Mucosa of descending colon (tissue), 3 donors: ENCODE results near the gene AKIP1. TPM values are rescaled to one million over a fixed set of nuclear protein-coding genes. Genes with fewer than 3 reads are reported as not detected.
A peak's percentile ranks its signal among the peaks of the same experiment; 100 is the strongest.

Experiments
- ATAC-seq: fragments of 200-7000 bp; cut with Tn5 transposase; one replicate; pipeline ENCODE4 v1.9.1; 2020; ENCODE audit warnings: mild to moderate bottlenecking, moderate library complexity
- DNase-seq, 3 donors: peaks; one replicate each; pipeline ENCODE4 v3.0.0-alpha.2; 2020
- H3K36me3 ChIP-seq: fragments of 200-600 bp; one replicate; pipeline ENCODE4 v1.8.0; 2021; ENCODE audit warnings: low read depth, mild to moderate bottlenecking
- H3K4me1 ChIP-seq: fragments of 200-600 bp; one replicate; pipeline ENCODE4 v1.8.0; 2021; ENCODE audit warnings: low read depth, mild to moderate bottlenecking
- H3K4me3 ChIP-seq: fragments of 200-600 bp; one replicate; pipeline ENCODE4 v1.8.0; 2021; ENCODE audit warnings: mild to moderate bottlenecking
- H3K9me3 ChIP-seq: fragments of 200-600 bp; one replicate; pipeline ENCODE4 v1.8.0; 2021; ENCODE audit warnings: mild to moderate bottlenecking
- CTCF ChIP-seq: fragments of 200-600 bp; IDR thresholded peaks from one replicate; pipeline ENCODE4 v1.8.0; 2022; ENCODE audit warnings: antibody characterized with exemption, mild to moderate bottlenecking
- intact Hi-C, 2 donors: fragments of 100-400 bp; cut with DNase I in 1 of 2; cut with micrococcal nuclease in 1 of 2; formaldehyde crosslinking; loops; one replicate each; pipeline versions ENCODE4 v1.11.0 to v1.11.1; 2022; cut with DNase I, micrococcal nuclease
- total RNA-seq, 3 donors: library from RNA; stranded (reverse); fragmentation: NEBNext Ultra II Directional in 2 of 3; extraction: Animal tissue kit (Norgen Biotek cat#: 25700) in 2 of 3; gene quantifications; one replicate each; pipeline versions ENCODE4 v1.2.1 to v1.2.4, GENCODE V29; 2021 to 2023
- donor health status: DM: no; HTN: no; CAD: no; lungs with moderate emphysema.
- donor health status: DM: no; HTN: no; CAD: no.
- donor health status: DM: no; HTN: yes; CAD: no.

AKIP1 gene
- total RNA-seq, 3 donors from 2014 or later: 12.6 to 20.1 (median 17.0) TPM

GRCh38 chr11:8956860-8957259 is 45.9 kb downstream of the AKIP1 start:
- Histone ChIP-seq H3K4me1 (peaks cover 11% of the 10 kb centered on the region), H3K4me3 (no peak overlapping the region), H3K36me3 (no peaks in the 10 kb centered on the region), H3K9me3 (no peaks in the 10 kb centered on the region)
- intact Hi-C loops: no loop called here
- no peak for ATAC-seq
- TF ChIP-seq CTCF: no peak
- DNase-seq: no peak

- intact Hi-C loops: no loop called here
- DNase-seq (peak in 1 of 3 donors; percentile 61), ATAC-seq (peak; percentile 29)
- peaks cover 23% of the 10 kb centered on the region for H3K4me1 ChIP-seq
- H3K4me3 ChIP-seq: no peak overlapping the region
- no peaks in the 10 kb centered on the region for H3K36me3 ChIP-seq
- peak; percentile 27 for TF ChIP-seq CTCF
- H3K9me3 ChIP-seq: no peaks in the 10 kb centered on the region
Observed at GRCh38 chr11:8959546-8960166, 48.7 kb downstream of the AKIP1 start.

- H3K9me3 ChIP-seq: no peaks in the 10 kb centered on the region
- DNase-seq: no peak
- peaks cover 23% of the 10 kb centered on the region for H3K4me1 ChIP-seq
- TF ChIP-seq CTCF: no peak
- no peaks in the 10 kb centered on the region for H3K36me3 ChIP-seq
- no peak for ATAC-seq
- intact Hi-C loops: no loop called here
- H3K4me3 ChIP-seq: no peak overlapping the region
Observed at GRCh38 chr11:8961401-8961800, 50.4 kb downstream of the AKIP1 start.

GRCh38 chr11:8962841-8963240 is 51.9 kb downstream of the AKIP1 start:
- no peak for DNase-seq
- no peaks in the 10 kb centered on the region for H3K36me3 ChIP-seq
- peaks cover 23% of the 10 kb centered on the region for H3K4me1 ChIP-seq
- no peaks in the 10 kb centered on the region for H3K9me3 ChIP-seq
- no peak for ATAC-seq
- intact Hi-C loops: no loop called here
- no peak overlapping the region for H3K4me3 ChIP-seq
- TF ChIP-seq CTCF: no peak

GRCh38 chr11:8963569-8964323 is 52.8 kb downstream of the AKIP1 start:
- ATAC-seq: peak; percentile 86
- Histone ChIP-seq H3K4me1 (peaks cover 23% of the 10 kb centered on the region), H3K4me3 (peak overlapping the region; percentile 67), H3K36me3 (no peaks in the 10 kb centered on the region), H3K9me3 (no peaks in the 10 kb centered on the region)
- no peak for TF ChIP-seq CTCF
- intact Hi-C loops: no loop called here
- DNase-seq: peak; percentile 89 to 93 (median 91)
